SU-DHL-6 (cell line): Measurements from ENCODE around the gene TESK2.

Source experiments
- EZH2phosphoT487 ChIP-seq: fragments of 200-600 bp; sonication (generic), shearing (Covaris generic); conservative IDR thresholded peaks from 2 replicates; pipeline ENCODE4 v1.6.1; 2018; ENCODE audit warnings: mild to moderate bottlenecking, antibody characterized with exemption, low read length, moderate library complexity, mixed read lengths
- TF ChIP-seq, protein P1 (sequence below): fragments of 200-600 bp; sonication (generic); IDR thresholded peaks from one replicate; pipeline ENCODE4 v1.5.1; 2017; ENCODE audit warnings: antibody characterized with exemption, mild to moderate bottlenecking, low read length, moderate library complexity; ENCODE audit not compliant: insufficient read depth, poor library complexity, severe bottlenecking

DNA sequence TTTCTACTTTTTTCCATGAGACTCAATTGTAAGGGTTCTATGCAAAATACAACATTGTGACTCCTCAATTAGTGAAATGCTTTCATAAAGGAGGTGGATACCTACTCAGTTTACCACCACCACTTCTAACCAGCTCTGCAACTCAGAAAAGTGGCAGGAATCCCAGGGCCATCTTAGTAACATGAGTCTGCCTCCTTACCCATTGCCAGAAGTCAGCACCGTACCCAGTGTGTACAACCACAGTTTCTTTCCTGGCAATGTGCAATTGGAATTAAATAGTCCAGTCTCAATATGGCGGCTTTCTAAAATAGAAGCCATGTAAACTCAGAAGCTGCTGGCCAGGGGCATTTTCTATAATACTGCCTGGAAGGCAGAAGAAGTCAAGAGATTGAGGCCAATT, 32.1 kb downstream of the TESK2 start:
- TF ChIP-seq, protein P1, sequence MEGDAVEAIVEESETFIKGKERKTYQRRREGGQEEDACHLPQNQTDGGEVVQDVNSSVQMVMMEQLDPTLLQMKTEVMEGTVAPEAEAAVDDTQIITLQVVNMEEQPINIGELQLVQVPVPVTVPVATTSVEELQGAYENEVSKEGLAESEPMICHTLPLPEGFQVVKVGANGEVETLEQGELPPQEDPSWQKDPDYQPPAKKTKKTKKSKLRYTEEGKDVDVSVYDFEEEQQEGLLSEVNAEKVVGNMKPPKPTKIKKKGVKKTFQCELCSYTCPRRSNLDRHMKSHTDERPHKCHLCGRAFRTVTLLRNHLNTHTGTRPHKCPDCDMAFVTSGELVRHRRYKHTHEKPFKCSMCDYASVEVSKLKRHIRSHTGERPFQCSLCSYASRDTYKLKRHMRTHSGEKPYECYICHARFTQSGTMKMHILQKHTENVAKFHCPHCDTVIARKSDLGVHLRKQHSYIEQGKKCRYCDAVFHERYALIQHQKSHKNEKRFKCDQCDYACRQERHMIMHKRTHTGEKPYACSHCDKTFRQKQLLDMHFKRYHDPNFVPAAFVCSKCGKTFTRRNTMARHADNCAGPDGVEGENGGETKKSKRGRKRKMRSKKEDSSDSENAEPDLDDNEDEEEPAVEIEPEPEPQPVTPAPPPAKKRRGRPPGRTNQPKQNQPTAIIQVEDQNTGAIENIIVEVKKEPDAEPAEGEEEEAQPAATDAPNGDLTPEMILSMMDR = no peak
- TF ChIP-seq EZH2phosphoT487 = no peak
